ENCODE results near the gene CBX7.
A peak's percentile ranks its signal among the peaks of the same experiment; 100 is the strongest.
"Not testable (repeated sequence)": the region's sequence is repeated elsewhere in the genome, so short reads cannot be mapped to it uniquely, and the experiment has no call there.

Gene CBX7

DNA sequence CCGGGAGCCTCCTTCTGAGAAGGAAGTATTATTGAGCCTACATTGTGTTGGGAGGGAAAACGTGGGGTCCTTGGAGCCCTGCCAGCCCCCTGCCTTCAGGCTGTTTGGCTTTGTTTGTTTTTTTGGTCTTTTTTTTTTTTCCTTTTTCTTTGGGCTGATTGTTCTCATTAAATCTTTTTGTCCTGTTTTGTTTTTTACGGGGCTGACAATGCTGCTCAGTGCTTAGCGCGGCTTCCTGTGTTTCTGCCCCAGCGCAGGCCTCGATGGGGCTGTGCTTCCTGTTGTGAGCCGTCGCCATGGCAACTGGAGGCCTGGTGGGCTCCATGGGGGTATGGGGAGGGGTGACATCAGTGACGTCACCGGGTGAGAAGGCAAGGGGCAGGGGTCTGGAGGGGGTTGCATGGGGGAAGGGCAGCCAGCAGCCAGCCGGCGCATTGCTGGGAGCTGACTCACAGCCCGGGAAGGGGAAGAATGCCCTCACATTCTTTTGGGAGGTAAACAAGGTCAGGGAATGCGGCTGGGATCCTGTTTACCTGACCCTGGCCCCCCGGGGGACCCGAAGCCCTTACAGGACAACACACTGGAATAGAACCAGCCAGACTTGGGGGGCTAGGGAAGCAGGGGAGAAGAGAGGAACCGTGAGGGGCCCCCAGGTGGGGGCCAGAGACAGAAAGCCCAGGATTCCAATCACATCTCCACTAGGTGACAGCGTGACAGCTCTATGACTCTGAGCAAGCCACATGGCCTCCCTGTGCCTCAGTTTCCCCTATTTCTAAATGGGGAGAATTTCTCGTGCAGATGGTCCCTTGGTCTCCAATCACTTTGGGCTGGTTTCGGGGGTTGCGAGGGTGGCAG, 22.2 kb upstream of the CBX7 start:
- DNase-seq (ENCODE audit: low read depth in 2 of 3, low spot score in 2 of 3), result peak in 1 of 3 experiments; percentile 27

DNA sequence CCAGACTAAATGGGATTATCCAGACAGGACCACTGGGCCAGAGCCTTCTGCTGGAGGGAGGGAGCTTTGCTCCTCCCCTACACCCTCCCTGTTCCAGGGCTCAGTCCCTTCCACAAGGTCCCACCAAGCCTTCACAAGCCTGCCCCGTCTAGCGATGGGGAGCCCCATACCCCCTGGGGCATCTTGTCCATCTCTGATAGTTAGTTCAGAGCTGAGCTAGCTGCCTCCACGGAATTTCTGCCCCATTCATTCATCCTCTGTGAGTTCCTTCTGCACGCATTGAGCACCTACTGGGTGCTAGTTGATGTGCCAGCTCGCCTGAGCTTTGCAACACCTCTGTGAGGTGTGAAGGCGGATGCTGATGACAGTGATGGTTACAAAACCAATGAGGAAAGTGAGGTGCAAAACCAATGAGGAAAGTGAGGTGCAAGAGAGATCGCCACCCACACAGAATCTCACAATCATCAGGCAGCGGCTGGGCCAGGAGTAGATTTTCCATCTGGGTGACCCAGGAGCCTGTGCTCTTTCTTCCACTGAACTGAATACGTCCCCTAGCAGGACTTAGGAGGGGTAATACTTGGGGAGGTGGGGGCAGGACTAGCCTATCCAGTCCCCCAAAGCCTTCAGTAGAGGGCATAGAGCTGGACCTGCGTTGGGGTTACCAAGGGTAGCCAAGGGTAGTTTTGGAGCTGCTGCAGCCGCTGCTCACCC, 21.5 kb upstream of the CBX7 start:
- peak in 1 of 3 experiments; percentile 34 for DNase-seq (ENCODE audit: low read depth in 2 of 3, low spot score in 2 of 3)

DNA sequence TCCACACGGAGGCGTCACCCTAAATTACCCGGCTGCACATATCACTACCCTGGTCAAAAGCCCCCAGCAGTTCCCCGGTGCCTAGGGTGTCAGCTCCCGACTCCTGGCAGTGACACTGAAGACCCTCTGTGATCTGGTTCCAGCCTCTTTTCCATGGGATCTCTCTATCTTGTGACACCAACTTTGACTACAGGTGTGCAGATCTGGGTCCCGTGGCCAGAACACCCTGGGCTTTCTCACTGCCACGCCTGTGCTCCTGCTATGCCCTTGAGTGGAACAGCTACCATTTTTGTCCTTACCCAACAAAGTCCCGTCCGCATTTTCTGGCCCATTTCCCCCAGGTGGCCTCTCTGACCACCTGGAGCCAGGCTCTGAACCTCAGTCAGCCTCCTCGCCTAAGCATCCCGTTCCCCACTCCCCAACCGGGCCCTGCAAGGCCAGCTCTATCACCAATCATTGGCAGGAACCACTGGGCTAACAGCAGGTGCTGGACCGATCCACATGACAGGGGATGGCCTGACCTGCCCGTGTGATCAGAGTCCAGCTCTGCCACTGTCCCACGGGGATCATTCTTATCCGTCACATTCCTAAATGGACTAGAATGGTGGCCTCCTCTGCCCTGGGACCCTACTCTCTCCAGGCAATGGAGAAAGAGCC, 20.7 kb upstream of the CBX7 start:
- DNase-seq (ENCODE audit: low read depth in 2 of 3, low spot score in 2 of 3), result no peak

DNA sequence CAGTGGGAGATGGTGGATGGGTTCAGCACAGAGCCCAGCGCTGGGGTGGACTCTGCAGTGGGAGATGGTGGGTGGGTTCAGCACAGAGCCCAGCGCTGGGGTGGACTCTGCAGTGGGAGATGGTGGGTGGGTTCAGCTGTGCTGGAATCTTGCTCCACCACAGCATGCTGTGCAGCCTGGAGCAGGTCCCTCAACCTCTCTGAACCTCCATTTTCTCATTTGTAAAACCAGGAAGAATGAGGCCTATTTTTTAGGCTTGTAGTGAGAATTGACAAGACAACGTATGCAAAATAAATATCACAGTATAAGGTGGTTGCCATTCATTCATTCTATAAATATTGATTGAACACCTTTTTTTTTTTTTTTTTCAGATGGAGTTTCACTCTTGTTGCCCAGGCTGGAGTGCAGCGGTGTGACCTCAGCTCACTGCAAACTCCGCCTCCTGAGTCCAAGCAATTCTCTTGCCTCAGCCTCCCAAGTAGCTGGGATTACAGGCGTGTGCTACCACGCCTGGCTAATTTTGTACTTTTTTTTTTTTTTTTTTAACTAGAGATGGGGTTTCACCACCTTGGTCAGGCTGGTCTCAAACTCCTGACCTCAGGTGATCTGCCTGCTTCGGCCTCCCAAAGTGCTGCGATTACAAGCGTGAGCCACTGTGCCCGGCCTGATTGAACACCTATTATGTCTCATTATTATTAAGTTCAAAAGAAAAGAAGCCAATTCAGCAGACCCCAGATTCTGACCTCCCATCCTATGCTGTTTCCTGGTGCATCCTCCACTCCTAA, 20.0 kb upstream of the CBX7 start:
- not testable (repeated sequence) for DNase-seq (ENCODE audit: low read depth in 2 of 3, low spot score in 2 of 3)

DNA sequence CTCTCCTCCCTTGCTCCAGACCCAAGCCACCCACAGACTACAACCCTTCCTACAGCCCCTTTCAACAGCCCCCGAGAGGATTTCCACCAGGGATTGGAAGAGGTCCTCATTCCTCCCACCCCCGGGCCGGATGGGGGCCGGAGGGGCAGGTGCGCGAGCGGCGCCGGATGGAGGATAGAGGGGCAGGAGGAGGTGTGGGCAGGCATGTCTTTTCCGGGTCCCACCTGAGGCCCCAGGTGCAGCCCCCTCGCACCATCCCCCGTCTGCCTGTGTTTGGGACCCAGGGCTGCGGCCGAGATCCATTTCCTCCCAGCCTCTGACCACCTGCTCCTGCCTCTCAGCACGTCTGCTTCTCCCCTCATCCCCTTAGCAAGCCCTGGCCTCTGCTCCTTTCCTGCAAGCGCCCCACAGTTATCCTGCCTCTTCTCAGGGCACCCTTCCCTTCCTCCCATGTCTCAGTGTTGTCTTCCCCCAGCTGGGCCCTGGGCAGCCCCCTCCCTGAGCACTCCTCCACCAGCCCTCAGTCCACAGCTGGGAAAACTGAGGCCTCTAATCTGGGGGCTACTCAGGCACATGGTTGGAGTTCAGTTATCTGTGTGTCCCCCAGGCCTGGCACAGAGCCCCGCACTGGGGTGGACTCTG, 19.3 kb upstream of the CBX7 start:
- no peak for DNase-seq (ENCODE audit: low read depth in 2 of 3, low spot score in 2 of 3)

DNA sequence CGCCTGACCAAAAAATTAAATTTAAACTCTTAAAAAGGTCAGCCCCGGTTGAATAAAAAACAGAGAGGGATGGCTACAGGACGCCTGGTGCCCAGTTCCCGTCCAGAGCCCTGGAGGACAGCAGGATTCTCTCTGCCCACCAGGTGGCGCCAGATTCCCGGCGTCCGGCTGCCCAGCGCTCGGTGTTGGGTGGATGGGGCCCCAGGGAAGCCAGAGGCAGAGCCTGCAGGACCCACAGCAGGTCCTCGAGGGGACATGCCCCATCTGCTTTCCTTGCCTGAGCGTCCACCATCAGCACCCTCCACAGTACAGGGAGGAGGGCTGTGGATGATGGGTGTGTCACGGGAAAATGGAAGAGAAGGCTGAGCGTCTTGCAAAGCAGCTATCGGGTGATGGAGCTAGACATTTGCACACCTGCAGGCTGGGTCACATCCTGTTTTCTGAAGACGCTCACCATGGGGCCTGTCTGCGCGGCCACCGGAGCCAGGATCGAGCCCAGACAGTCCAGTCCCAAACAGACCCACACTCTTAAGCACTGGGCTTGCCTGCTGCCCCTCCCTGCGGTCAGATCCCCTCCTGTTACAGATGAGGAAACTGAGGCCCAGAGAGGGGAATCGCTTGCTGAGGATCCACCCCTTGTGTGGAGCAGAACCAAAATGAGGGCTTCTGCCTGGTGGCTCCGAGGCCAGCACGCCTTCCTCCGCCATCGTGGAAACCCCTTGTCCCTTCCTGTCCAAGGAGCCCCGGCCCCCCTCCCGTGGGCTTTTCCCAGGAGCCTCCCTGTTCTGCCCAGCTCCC, 18.5 kb upstream of the CBX7 start:
- peak; percentile 59 to 94 (median 86) for DNase-seq (ENCODE audit: low read depth in 2 of 3, low spot score in 2 of 3)

DNA sequence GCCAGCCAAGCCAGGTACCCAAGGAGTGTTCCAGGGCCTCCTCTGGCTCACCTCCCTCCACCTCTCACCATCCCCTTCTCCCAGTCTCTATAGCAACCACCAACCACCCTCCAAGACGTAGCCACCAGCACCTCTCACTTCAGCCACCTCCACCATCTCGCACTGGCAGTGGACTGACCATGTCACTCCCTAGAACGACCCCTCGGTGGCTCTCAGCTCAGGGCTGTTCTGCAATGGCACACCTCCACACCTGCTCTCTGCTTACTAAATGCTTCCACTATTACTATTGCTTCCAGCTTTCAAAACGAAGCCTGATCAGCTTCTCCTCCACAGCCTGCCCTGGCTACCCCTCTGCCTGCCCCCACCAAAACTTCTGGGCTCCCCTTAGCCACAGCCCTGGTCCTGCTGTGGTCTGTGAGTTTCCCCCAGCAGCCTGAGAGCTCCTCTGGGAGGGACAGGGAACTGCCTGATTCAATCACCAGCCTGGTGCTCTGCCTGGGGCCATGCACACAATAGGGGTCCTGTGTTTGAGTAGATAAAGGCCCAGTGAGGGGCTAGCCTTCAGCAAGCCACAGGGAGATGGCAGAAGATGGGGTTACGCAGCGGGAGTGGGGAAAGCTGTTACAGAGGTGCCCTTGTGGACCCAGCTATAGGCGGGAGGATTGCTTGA, 17.5 kb upstream of the CBX7 start:
- no peak for DNase-seq (ENCODE audit: low read depth in 2 of 3, low spot score in 2 of 3)

DNA sequence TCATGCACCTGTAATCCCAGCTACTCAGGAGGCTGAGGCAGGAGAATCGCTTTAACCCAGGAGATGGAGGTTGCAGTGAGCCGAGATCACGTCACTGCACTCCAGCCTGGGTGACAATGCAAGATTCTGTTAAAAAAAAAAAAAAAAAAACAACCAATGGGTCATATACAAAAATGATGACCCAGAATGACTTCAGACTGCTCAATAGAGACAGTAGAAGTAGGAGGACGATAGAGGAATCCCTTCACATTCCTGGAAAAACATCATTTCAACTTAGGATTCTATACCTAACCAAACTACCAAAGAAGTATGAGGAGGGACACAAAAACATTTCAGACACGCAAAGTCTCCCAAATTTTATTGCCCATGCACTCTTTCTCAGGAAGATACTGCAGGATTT, 14.1 kb upstream of the CBX7 start:
- DNase-seq (ENCODE audit: low read depth in 2 of 3, low spot score in 2 of 3), result no peak

DNA sequence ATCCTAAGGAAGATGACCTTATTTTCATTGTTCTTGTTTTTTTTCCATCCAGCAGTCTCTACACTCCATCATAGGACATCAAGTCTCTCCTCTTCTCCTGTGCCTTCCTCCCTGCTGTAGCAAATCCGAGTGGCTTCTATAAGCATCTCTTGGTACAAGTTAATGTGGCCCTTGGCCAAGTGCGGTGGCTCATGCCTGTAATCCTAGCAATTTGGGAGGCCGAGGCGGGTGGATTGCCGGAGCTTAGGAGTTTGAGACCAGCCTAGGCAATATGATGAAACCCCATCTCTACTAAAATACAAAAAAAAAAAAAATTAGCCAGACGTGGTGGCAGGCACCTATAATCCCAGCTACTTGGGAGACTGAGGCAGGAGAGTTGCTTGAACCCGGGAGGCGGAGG, 3.6 kb upstream of the CBX7 start:
- not testable (repeated sequence) for DNase-seq (ENCODE audit: low read depth in 2 of 3, low spot score in 2 of 3)

DNA sequence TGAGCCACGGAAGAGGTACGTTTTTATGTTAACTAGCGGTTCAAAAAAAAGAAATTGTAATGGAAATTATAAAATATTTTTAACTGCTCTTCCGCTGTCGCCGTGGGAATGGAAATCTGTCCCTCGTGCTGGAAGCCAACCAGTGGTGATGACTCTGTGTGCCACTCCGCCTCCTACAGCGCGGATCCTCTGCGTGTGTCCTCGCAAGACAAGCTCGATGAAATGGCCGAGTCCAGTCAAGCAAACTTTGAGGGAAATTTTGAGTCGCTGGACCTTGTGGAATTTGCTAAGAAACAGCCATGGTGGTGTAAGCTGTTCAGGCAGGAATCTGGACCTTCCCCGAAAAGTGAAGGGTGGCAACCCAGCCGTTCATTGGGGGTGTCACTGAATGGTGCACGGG, 2.9 kb upstream of the CBX7 start:
- DNase-seq (ENCODE audit: low read depth in 2 of 3, low spot score in 2 of 3), result no peak

DNA sequence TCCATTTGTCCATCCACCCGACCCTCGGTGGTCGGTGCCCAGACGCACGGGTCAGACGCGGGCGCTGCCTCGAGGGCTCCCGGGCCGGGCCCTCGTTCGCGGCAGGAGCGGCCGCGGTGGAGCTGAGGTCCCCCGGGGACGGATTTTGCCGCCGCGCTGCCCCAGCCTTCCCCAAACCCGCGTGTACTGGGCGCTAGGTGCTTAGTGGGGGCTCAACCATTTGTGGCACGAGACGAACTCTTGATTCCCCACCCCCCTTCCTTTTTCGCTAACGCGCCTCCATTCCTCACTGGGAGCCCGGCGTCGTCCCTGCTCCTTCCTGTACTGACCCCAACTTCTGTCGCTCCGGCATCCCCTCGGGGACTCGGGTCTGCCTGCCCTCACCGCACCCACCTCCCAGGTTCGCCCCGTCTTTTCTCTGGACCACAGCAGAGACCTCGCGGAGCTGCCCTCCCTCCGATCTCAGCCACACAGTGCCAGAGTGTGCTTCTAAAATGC, 789 bp upstream of the CBX7 start:
- DNase-seq (ENCODE audit: low read depth in 2 of 3, low spot score in 2 of 3), result no peak

DNA sequence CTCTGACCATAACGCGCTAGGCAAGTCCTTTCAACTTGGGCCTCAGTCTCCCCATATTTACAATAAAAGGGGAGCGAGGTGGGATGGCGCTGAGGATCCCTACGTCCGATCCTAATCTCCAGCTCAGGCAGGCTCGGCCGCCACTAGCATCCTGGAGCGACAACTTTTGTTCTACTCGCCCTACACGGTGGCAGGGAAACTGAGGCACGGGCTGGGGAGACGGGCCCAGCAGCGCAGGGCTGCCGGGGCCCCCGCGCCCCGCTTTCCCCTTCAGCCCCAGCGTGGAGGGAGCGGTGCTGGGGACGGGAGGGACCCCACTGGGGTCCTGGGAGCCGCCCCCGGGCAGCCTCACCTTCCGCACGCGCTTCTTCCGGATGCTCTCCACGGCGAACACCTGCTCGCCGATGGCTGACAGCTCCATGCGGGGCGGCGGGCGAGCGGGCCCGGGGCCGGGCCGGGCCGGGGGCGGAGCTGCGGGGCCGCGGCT, 413 bp downstream of the CBX7 start:
- no peak for DNase-seq (ENCODE audit: low read depth in 2 of 3, low spot score in 2 of 3)

DNA sequence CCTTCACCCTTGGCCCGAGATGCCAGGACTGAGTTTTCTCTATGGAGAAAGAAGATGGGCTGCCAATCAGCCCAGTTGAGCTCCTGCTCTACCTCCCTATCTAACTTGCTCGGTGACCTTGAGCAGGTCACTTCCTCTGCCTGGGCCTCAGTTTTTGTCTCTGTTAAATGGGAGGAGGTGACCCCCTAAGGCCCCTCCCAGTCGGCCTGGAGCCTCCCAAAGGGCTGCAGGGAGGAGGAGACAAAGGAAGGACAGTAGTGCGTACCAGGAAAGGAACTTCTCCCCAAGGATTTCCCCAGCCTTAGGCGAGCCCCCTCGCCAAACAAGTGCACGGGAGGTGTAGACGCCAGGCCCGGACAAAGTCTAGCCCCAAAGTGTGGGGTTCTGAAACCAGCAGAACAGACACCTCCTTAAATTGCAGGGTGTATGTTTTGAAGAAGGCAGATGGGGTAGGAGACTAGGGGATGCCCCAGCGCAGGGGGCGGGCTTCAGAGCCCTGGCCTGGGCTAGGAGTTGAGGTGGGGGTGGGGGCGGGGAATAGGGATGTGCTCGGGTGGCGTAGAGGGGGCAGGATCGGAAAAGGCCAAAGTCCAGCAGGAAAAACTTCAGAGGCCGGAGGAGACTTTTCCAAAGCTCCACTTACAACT, 1.0 kb downstream of the CBX7 start:
- DNase-seq (ENCODE audit: low read depth in 2 of 3, low spot score in 2 of 3), result no peak

DNA sequence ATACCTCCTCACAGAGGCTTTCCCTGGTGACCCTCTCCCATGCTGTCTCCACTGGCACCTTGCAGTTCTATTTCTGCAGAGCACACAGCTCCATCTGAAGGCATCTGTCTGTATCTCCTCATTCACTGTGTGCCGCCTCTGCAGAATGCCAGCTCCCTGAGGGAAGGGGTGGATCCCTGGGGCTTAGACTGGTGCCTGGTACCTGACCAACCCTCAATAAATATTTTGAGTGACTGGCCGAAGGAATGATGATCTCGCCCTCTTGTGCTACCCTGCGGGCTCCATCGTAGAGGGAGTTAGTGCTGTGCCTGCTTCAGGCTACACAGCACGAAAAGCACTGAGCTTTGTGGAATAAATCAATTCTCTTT, 1.6 kb downstream of the CBX7 start:
- no peak for DNase-seq (ENCODE audit: low read depth in 2 of 3, low spot score in 2 of 3)

DNA sequence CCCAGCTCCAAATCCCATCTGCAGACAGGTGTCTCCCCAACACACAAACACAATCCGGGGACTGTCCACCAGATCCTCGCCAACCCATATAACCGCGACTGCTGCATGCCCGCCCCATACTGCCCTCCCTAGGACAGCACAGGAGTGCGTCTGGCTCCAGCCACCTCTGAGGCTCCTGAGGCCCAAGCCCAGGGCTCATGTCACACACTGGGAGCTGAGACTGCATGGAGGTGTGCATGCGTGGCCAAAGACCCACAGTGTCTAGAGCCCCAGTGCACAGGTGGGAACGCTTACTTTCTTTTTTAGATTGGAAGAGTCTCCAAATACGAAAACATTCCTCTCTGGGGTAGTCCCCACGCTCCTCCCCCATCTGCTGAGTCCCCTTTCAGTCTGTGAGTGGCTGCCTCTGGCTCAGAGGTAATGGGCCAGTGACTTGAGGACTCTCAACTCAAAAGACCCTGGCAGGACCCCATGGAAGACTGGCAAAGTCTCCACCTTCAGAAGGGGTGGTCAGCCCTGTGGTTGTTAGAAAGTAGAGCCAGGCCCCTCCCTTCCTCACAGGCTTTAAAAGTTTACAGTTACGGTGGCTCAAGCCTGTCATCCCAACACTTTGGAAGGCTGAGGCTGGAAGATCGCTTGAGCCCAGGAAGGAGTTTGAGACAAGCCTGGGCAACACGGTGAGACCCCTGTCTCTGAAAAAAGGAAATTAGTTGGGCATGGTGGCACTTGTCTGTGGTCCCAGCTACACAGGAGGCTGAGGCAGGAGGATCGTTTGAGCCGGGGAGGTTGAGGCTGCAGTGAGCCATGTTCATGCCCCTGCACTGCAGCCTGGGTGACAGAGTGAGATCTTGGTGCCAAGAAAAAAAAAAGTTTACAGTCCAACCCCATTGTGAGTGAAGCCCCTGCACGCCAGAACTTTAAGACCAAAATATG, 2.3 kb downstream of the CBX7 start:
- DNase-seq (ENCODE audit: low read depth in 2 of 3, low spot score in 2 of 3), result no peak

DNA sequence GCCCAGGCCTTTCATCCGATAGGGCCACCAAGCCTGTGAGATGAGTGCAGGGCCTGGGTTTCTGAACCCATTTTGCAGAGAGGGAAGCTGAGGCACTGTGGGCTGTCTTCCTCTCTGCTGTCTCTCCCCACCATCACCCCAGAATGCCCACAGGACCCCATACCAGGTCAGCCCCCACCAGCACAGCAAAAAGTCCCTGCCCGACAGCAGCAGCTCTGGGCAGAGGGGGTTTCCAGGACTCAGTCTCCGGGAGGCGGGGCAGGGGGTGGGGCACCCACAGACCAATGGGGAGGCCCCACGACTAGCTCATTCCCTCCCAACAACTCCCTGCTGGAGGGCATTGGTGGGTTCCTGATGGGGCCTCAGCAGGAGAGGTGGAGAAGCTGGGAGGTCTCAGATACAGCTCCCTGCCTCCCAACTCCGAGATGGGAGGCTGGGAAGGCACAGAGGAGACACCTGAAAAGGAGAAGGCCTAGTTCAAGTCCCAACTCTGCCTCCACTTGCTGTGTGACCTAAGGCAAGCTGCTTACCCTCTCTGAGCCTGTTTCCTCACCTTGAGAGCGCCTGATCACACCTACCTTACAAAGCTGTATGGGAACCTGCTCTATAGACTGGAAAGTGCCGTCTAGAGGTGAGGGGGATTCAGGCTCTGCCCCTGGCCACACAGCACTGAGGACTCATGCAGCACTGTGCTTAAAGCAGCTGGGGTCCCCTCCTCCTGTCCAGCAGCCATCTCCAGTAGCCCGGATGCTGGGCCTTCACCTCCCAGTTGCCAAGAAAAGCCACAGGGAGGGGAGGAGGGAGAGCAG, 3.5 kb downstream of the CBX7 start:
- peak in 2 of 3 experiments; percentile 45 to 63 for DNase-seq (ENCODE audit: low read depth in 2 of 3, low spot score in 2 of 3)

All from activated CD8-positive, alpha-beta memory T cell treated with anti-CD3 and anti-CD28 coated beads for 48 hours (primary cell).